GM06990 (cell line): ENCODE results near the gene RAB25.
A peak's percentile ranks its signal among the peaks of the same experiment; 100 is the strongest.

ENCODE experiments used
- DNase-seq: peaks from one replicate; pipeline ENCODE4 v3.0.0-alpha.2; 2011; ENCODE audit not compliant: insufficient read length; ENCODE audit errors: extremely low read depth
- H3K27me3 ChIP-seq: replicated peaks from 2 replicates; pipeline ENCODE4 v1.6.0; 2011; ENCODE audit warnings: low read length; ENCODE audit not compliant: control insufficient read depth, insufficient read depth
- H3K36me3 ChIP-seq: 2 replicates; pipeline ENCODE4 v1.5.1; 2011; ENCODE audit warnings: low read length; ENCODE audit not compliant: control insufficient read depth, insufficient read depth
- H3K4me3 ChIP-seq: replicated peaks from 2 replicates; pipeline ENCODE4 v1.5.1; 2011; ENCODE audit warnings: low read depth, mild to moderate bottlenecking, control low read depth, low read length
- TF ChIP-seq, protein P1 (sequence below): IDR thresholded peaks from 2 replicates; pipeline ENCODE4 v1.5.1; 2011; ENCODE audit warnings: low read length, control low read depth, mild to moderate bottlenecking, inconsistent platforms; ENCODE audit not compliant: insufficient read depth, poor library complexity, severe bottlenecking

Gene RAB25

GRCh38 chr1:156102633-156103511, 41.9 kb downstream of the RAB25 start:
- H3K4me3 ChIP-seq = no peak overlapping the region
- H3K36me3 ChIP-seq = no peaks in the 10 kb centered on the region
- H3K27me3 ChIP-seq = no peaks in the 10 kb centered on the region
- TF ChIP-seq, protein P1, sequence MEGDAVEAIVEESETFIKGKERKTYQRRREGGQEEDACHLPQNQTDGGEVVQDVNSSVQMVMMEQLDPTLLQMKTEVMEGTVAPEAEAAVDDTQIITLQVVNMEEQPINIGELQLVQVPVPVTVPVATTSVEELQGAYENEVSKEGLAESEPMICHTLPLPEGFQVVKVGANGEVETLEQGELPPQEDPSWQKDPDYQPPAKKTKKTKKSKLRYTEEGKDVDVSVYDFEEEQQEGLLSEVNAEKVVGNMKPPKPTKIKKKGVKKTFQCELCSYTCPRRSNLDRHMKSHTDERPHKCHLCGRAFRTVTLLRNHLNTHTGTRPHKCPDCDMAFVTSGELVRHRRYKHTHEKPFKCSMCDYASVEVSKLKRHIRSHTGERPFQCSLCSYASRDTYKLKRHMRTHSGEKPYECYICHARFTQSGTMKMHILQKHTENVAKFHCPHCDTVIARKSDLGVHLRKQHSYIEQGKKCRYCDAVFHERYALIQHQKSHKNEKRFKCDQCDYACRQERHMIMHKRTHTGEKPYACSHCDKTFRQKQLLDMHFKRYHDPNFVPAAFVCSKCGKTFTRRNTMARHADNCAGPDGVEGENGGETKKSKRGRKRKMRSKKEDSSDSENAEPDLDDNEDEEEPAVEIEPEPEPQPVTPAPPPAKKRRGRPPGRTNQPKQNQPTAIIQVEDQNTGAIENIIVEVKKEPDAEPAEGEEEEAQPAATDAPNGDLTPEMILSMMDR = no peak
- DNase-seq = no peak

DNA sequence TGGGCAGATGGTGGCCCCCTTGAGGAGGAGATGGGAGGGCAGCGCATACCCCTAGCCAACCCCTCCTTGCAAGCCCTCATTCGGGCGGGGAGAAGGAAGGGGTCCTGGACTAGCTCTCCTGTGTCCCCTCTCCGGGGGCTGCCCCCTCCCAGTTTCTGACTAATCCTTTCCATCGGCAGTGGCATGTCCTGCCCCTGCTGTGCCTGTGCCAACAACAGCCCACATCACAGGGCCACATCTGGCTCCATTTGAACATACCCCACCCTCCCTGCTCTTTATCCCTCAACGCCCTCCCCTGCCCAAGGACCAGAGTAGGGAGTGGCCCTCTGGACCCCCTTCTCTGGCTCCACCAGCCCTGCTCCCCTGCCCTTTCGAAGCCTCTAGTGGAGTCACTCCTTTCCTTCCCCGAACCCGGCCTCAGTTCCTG, 42.6 kb downstream of the RAB25 start:
- Histone ChIP-seq H3K36me3 (no peaks in the 10 kb centered on the region), H3K27me3 (no peaks in the 10 kb centered on the region), H3K4me3 (no peak overlapping the region)
- TF ChIP-seq, protein P1 = no peak
- no peak for DNase-seq

- no peak for DNase-seq
- TF ChIP-seq, protein P1 = no peak
- no peak overlapping the region for H3K4me3 ChIP-seq
- H3K27me3 ChIP-seq = no peaks in the 10 kb centered on the region
- no peaks in the 10 kb centered on the region for H3K36me3 ChIP-seq
Measured at GRCh38 chr1:156104065-156104810, 43.3 kb downstream of the RAB25 start.

DNA sequence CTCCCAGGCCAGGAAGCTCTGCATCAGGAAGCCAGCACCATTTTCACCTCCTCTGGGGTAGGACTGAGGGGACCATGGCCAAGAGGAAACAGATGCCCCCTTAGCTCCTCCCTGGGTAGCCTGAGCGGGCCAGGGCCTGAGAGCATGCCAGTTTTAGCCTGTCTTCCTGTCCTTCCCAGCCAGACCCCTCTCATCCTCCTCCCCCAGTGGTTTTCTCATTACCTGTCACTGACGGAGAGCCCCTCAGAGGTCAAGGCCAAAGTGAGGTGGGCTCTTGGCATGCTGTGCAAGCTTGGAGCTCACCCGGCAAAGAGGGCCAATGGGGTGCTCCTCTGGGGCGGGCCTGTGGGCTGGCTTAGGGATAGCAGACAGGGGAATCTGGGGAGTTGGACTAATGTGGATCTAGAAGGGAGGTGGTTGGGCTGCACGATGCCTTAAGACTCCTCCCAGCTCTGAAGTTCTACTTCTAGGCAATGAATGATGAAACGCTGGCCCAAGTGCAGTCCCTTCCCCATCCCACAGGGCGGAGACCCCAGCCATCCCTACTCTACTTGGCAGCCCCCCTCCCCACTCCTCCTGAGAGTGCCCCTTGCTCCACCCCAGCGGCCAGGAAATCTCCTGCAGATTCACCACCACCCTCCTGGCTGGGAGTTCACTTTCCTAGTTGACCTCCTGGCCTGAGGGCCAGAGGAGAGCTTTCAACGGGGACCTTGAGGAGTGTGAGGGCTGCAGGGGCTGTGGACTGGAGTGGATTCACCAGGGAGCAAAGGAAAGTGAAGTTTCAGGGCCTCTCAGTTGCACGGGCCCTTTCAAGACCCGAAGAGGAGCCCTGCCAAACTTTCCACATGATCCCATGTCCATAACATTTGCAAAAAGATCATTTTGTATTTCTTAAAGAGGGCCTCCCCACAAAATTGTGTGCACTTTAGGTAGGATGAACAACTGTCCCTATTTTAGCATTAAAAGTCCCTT, 44.2 kb downstream of the RAB25 start:
- TF ChIP-seq, protein P1 = no peak
- no peaks in the 10 kb centered on the region for H3K27me3 ChIP-seq
- DNase-seq = no peak
- peak overlapping the region; percentile 38; the same call in 1 of the 2 replicates for H3K4me3 ChIP-seq
- H3K36me3 ChIP-seq = no peaks in the 10 kb centered on the region
